Large intestine (tissue), 12 donors: Measurements from ENCODE around the gene GOLGA6L25. TPM values are rescaled to one million over a fixed set of nuclear protein-coding genes. Genes with fewer than 3 reads are reported as not detected.
A peak's percentile ranks its signal among the peaks of the same experiment; 100 is the strongest.
"Not testable (repeated sequence)": the region's sequence is repeated elsewhere in the genome, so short reads cannot be mapped to it uniquely, and the experiment has no call there.

Experiments
- DNase-seq, 2 donors: peaks; one replicate each; pipeline versions ENCODE4 v3.0.0 to v3.0.0-alpha.2; 2013
- H3K27ac ChIP-seq: one replicate; pipeline ENCODE4 v1.5.1; 2013; ENCODE audit warnings: low read length
- H3K27me3 ChIP-seq: 2 replicates; pipeline ENCODE4 v1.6.1; 2013; ENCODE audit warnings: low read length; ENCODE audit not compliant: control insufficient read depth, insufficient read depth
- H3K36me3 ChIP-seq: 2 replicates; pipeline ENCODE4 v1.6.1; 2013; ENCODE audit warnings: low read length; ENCODE audit not compliant: control insufficient read depth, insufficient read depth
- H3K4me1 ChIP-seq: one replicate; pipeline ENCODE4 v1.6.1; 2013; ENCODE audit warnings: low read length; ENCODE audit not compliant: control insufficient read depth, insufficient read depth
- H3K4me3 ChIP-seq: one replicate; pipeline ENCODE4 v1.5.1; 2013; ENCODE audit warnings: low read length
- H3K9me3 ChIP-seq: one replicate; pipeline ENCODE4 v1.6.1; 2013; ENCODE audit warnings: mild to moderate bottlenecking, low read depth, low read length, moderate library complexity; ENCODE audit not compliant: control insufficient read depth
- WGBS: methylation state at CpG from one replicate; pipeline ENCODE4 v1.1.5; 2013; ENCODE audit warnings: low lambda C conversion rate; ENCODE audit not compliant: insufficient coverage; 5-methylcytosine and 5-hydroxymethylcytosine counted together
- long read RNA-seq, 11 donors: transcript quantifications; one replicate each; lab custom pipeline, GENCODE V29; 2026
- polyA plus RNA-seq: library from polyadenylated mRNA; unstranded; fragments of 120-200 nt; gene quantifications from one replicate; pipeline ENCODE4 v1.2.1, GENCODE V29; 2013

GOLGA6L25 gene
- polyA plus RNA-seq: not detected
- long read RNA-seq, donor 1: 0 reads
- long read RNA-seq, donor 2: 0 reads
- long read RNA-seq, donor 3: 0 reads
- long read RNA-seq, donor 4: 0 reads
- long read RNA-seq, donor 5: 0 reads
- long read RNA-seq, donor 6: 0 reads
- long read RNA-seq, donor 7: 0 reads
- long read RNA-seq, donor 8: 0 reads
- long read RNA-seq, donor 9: 0 reads
- long read RNA-seq, donor 10: 0 reads
- long read RNA-seq, donor 11: 0 reads

- WGBS: no CpG with 5 or more reads among the region's 7 CpGs
- not testable (repeated sequence) for DNase-seq, H3K4me1 ChIP-seq
Observed at GRCh38 chr15:28553268-28553667, at the start of gene GOLGA6L25. TSS of gene GOLGA6L25 (plus strand) at chr15:28553568. CDS start at chr15:28553629, 61 bp downstream.

GRCh38 chr15:28508217-28508889, 45.0 kb upstream of the GOLGA6L25 start:
- H3K4me3 ChIP-seq, H3K27me3 ChIP-seq, H3K9me3 ChIP-seq, H3K27ac ChIP-seq, DNase-seq, H3K36me3 ChIP-seq, H3K4me1 ChIP-seq: not testable (repeated sequence)
- WGBS: no CpG with 5 or more reads among the region's 63 CpGs

More at GRCh38 chr15:28553268-28553667, at the start of gene GOLGA6L25:
- not testable (repeated sequence) for H3K4me3 ChIP-seq, H3K9me3 ChIP-seq, H3K27ac ChIP-seq, H3K27me3 ChIP-seq, H3K36me3 ChIP-seq

GRCh38 chr15:28514128-28514527, 39.2 kb upstream of the GOLGA6L25 start:
- H3K4me1 ChIP-seq, H3K36me3 ChIP-seq, DNase-seq, H3K4me3 ChIP-seq, H3K27me3 ChIP-seq, H3K9me3 ChIP-seq, H3K27ac ChIP-seq: not testable (repeated sequence)
- no CpG with 5 or more reads among the region's 22 CpGs for WGBS

- not testable (repeated sequence) for H3K36me3 ChIP-seq, DNase-seq, H3K4me3 ChIP-seq, H3K27ac ChIP-seq, H3K27me3 ChIP-seq, H3K9me3 ChIP-seq, H3K4me1 ChIP-seq
- no CpG with 5 or more reads among the region's 11 CpGs for WGBS
Observed at GRCh38 chr15:28515208-28515607, 38.2 kb upstream of the GOLGA6L25 start.

GRCh38 chr15:28532954-28533353, 20.4 kb upstream of the GOLGA6L25 start, which contains the start of gene GOLGA8G:
TSS of gene GOLGA8G (minus strand) at chr15:28532971. CDS start at chr15:28532909, 62 bp downstream.
- DNase-seq, H3K9me3 ChIP-seq, H3K27ac ChIP-seq, H3K4me1 ChIP-seq, H3K27me3 ChIP-seq, H3K4me3 ChIP-seq, H3K36me3 ChIP-seq: not testable (repeated sequence)
- WGBS: no CpG with 5 or more reads among the region's 6 CpGs

GRCh38 chr15:28573351-28573750, 20.0 kb downstream of the GOLGA6L25 start:
- H3K36me3 ChIP-seq, H3K9me3 ChIP-seq, H3K4me3 ChIP-seq, H3K27me3 ChIP-seq, H3K4me1 ChIP-seq, DNase-seq, H3K27ac ChIP-seq: not testable (repeated sequence)
- WGBS: no CpG with 5 or more reads among the region's 13 CpGs

GRCh38 chr15:28588977-28589606, 35.7 kb downstream of the GOLGA6L25 start:
- WGBS: no CpG with 5 or more reads among the region's 72 CpGs
- H3K36me3 ChIP-seq, H3K4me1 ChIP-seq, H3K9me3 ChIP-seq, H3K27me3 ChIP-seq, DNase-seq, H3K27ac ChIP-seq, H3K4me3 ChIP-seq: not testable (repeated sequence)

GRCh38 chr15:28589769-28590168, 36.4 kb downstream of the GOLGA6L25 start:
- not testable (repeated sequence) for DNase-seq, H3K27me3 ChIP-seq, H3K27ac ChIP-seq, H3K36me3 ChIP-seq, H3K4me1 ChIP-seq, H3K9me3 ChIP-seq
- peak overlapping the region; percentile 21 for H3K4me3 ChIP-seq
- WGBS: no CpG with 5 or more reads among the region's 9 CpGs

GRCh38 chr15:28592395-28592794, 39.0 kb downstream of the GOLGA6L25 start:
- H3K9me3 ChIP-seq, DNase-seq, H3K4me1 ChIP-seq, H3K27ac ChIP-seq, H3K4me3 ChIP-seq, H3K27me3 ChIP-seq, H3K36me3 ChIP-seq: not testable (repeated sequence)
- no CpG with 5 or more reads among the region's 3 CpGs for WGBS

- DNase-seq, H3K9me3 ChIP-seq, H3K27me3 ChIP-seq, H3K36me3 ChIP-seq, H3K27ac ChIP-seq, H3K4me3 ChIP-seq, H3K4me1 ChIP-seq: not testable (repeated sequence)
- no CpG with 5 or more reads among the region's 5 CpGs for WGBS
Observed at GRCh38 chr15:28593424-28594129, 40.2 kb downstream of the GOLGA6L25 start.
